ENCODE data around the gene CDH23.

DNA sequence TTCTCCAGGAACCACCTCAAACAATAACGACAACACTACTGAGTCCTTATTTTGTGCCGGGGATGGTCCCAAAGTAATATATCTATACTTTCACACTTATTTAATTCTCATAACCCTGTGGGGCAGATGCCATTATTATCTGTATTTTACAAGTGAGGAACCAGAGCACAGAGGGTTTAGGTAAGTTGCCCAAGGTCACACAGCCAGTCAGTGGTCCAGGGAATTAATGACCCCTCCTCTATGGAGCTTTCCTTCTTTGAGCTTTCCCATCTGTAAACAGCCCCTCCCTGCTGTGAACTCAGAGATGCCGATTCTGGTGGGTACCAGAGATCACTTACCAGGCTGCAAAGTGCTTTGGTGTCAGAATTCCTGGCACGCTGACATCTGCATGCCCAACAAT lies 217.2 kb downstream of the CDH23 start:
- TF ChIP-seq, protein P1, sequence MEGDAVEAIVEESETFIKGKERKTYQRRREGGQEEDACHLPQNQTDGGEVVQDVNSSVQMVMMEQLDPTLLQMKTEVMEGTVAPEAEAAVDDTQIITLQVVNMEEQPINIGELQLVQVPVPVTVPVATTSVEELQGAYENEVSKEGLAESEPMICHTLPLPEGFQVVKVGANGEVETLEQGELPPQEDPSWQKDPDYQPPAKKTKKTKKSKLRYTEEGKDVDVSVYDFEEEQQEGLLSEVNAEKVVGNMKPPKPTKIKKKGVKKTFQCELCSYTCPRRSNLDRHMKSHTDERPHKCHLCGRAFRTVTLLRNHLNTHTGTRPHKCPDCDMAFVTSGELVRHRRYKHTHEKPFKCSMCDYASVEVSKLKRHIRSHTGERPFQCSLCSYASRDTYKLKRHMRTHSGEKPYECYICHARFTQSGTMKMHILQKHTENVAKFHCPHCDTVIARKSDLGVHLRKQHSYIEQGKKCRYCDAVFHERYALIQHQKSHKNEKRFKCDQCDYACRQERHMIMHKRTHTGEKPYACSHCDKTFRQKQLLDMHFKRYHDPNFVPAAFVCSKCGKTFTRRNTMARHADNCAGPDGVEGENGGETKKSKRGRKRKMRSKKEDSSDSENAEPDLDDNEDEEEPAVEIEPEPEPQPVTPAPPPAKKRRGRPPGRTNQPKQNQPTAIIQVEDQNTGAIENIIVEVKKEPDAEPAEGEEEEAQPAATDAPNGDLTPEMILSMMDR (IDR thresholded peaks at IDR 0.05), result no peak
- no peak for TF ChIP-seq POLR2A (IDR thresholded peaks at IDR 0.05)

Measured in adrenal gland (tissue), 5 donors.